22Rv1 (cell line): ENCODE results near the gene WWOX.

ENCODE experiments used
- ZFX ChIP-seq: fragments of 450-650 bp; IDR thresholded peaks from 2 replicates; pipeline ENCODE4 v1.6.1; 2017; ENCODE audit warnings: antibody characterized with exemption, borderline replicate concordance
- TF ChIP-seq, protein P1 (sequence below): fragments of 450-650 bp; IDR thresholded peaks from 2 replicates; pipeline ENCODE4 v1.5.1; 2017; ENCODE audit warnings: mild to moderate bottlenecking

GRCh38 chr16:78694414-78694813 lies 595.0 kb downstream of the WWOX start:
- TF ChIP-seq, protein P1, sequence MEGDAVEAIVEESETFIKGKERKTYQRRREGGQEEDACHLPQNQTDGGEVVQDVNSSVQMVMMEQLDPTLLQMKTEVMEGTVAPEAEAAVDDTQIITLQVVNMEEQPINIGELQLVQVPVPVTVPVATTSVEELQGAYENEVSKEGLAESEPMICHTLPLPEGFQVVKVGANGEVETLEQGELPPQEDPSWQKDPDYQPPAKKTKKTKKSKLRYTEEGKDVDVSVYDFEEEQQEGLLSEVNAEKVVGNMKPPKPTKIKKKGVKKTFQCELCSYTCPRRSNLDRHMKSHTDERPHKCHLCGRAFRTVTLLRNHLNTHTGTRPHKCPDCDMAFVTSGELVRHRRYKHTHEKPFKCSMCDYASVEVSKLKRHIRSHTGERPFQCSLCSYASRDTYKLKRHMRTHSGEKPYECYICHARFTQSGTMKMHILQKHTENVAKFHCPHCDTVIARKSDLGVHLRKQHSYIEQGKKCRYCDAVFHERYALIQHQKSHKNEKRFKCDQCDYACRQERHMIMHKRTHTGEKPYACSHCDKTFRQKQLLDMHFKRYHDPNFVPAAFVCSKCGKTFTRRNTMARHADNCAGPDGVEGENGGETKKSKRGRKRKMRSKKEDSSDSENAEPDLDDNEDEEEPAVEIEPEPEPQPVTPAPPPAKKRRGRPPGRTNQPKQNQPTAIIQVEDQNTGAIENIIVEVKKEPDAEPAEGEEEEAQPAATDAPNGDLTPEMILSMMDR = no peak
- no peak for TF ChIP-seq ZFX
